Body of pancreas (tissue), 4 donors: Measurements from ENCODE around the gene NTN5. TPM values are rescaled to one million over a fixed set of nuclear protein-coding genes. Genes with fewer than 3 reads are reported as not detected.
A peak's percentile ranks its signal among the peaks of the same experiment; 100 is the strongest.
"Not testable (repeated sequence)": the region's sequence is repeated elsewhere in the genome, so short reads cannot be mapped to it uniquely, and the experiment has no call there.

Experiments used
- ATAC-seq: fragments of 150-250 bp; one replicate; pipeline ENCODE4 v1.9.1; 2016
- DNase-seq, 4 donors: peaks; one replicate each; pipeline ENCODE4 v3.0.0-alpha.2; 2019
- H3K27ac ChIP-seq, 4 donors: fragments of 200-600 bp; sonication (generic); 1 replicate in 3 of 4; 2 replicates in 1 of 4; pipeline versions ENCODE4 v1.5.1 to v1.6.1; 2016 to 2019; ENCODE audit warnings: mild to moderate bottlenecking in 1 of 4, mixed read lengths in 1 of 4, moderate library complexity in 1 of 4
- H3K27me3 ChIP-seq, 2 donors: fragments of 200-600 bp; sonication (generic); one replicate each; pipeline ENCODE4 v1.6.0; 2016; ENCODE audit warnings: mild to moderate bottlenecking in 1 of 2
- H3K36me3 ChIP-seq, 2 donors: fragments of 200-600 bp; sonication (generic); replicated peaks in 1 of 2; 2 replicates each; pipeline ENCODE4 v1.5.1; 2016; ENCODE audit warnings: low read depth in 2 of 2; ENCODE audit not compliant: insufficient read depth in 1 of 2
- H3K4me1 ChIP-seq: fragments of 200-600 bp; sonication (generic); one replicate; pipeline ENCODE4 v1.6.0; 2016
- H3K4me3 ChIP-seq, 2 donors: fragments of 200-600 bp; sonication (generic); 1 replicate in 1 of 2; 2 replicates in 1 of 2; pipeline ENCODE4 v1.5.1; 2016 to 2019
- H3K9me3 ChIP-seq, 3 donors: fragments of 200-600 bp; sonication (generic); 1 replicate in 2 of 3; 2 replicates in 1 of 3; pipeline ENCODE4 v1.5.1; 2016
- POLR2A ChIP-seq, 3 donors: fragments of 450-650 bp; IDR thresholded peaks; one replicate each; pipeline ENCODE4 v1.6.1; 2016; ENCODE audit warnings: antibody characterized with exemption in 3 of 3, mild to moderate bottlenecking in 2 of 3
- WGBS, 2 donors: methylation state at CpG; one replicate each; pipeline ENCODE4 v1.1.5; 2017; 5-methylcytosine and 5-hydroxymethylcytosine counted together
- intact Hi-C: fragments of 100-400 bp; cut with DNase I; formaldehyde crosslinking; loops from one replicate; pipeline ENCODE4 v1.15.1; 2023
- total RNA-seq, 2 donors: library from RNA; depleted of rRNA; stranded (reverse); fragments of >200 nt; gene quantifications; one replicate each; pipeline ENCODE4 v1.1.0, GENCODE V29; 2016
- TF ChIP-seq, protein P1 (sequence below), 7 experiments: fragments of 450-650 bp in 4 of 7; fragments of 200-600 bp in 3 of 7; sonication (generic) in 3 of 7; IDR thresholded peaks; one replicate each; pipeline ENCODE4 v1.5.1; 2016 to 2019; ENCODE audit warnings: antibody characterized with exemption in 7 of 7

The NTN5 gene
- total RNA-seq, 2 donors from 2014 or later = not detected

DNA sequence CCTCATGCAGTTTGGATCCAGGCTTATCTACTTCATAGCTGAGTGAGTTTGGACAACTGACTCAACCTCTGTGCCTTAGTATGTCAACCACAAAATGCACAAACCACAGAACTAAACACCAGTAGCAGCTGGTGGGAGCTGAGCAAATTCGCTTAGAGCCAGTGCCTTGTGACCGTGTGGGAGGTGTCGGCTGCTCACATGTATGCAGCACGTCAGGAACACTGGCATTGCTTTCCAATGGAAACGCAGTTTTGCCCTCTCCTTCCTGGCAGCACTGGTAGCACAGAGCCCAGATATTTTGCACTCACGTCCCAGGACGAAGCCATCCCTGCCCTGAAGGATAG is 8.3 kb upstream of the NTN5 start:
- ATAC-seq = no peak
- TF ChIP-seq POLR2A (IDR thresholded peaks at IDR 0.05) = no peak
- TF ChIP-seq, protein P1, sequence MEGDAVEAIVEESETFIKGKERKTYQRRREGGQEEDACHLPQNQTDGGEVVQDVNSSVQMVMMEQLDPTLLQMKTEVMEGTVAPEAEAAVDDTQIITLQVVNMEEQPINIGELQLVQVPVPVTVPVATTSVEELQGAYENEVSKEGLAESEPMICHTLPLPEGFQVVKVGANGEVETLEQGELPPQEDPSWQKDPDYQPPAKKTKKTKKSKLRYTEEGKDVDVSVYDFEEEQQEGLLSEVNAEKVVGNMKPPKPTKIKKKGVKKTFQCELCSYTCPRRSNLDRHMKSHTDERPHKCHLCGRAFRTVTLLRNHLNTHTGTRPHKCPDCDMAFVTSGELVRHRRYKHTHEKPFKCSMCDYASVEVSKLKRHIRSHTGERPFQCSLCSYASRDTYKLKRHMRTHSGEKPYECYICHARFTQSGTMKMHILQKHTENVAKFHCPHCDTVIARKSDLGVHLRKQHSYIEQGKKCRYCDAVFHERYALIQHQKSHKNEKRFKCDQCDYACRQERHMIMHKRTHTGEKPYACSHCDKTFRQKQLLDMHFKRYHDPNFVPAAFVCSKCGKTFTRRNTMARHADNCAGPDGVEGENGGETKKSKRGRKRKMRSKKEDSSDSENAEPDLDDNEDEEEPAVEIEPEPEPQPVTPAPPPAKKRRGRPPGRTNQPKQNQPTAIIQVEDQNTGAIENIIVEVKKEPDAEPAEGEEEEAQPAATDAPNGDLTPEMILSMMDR (IDR thresholded peaks at IDR 0.05) = no peak

DNA sequence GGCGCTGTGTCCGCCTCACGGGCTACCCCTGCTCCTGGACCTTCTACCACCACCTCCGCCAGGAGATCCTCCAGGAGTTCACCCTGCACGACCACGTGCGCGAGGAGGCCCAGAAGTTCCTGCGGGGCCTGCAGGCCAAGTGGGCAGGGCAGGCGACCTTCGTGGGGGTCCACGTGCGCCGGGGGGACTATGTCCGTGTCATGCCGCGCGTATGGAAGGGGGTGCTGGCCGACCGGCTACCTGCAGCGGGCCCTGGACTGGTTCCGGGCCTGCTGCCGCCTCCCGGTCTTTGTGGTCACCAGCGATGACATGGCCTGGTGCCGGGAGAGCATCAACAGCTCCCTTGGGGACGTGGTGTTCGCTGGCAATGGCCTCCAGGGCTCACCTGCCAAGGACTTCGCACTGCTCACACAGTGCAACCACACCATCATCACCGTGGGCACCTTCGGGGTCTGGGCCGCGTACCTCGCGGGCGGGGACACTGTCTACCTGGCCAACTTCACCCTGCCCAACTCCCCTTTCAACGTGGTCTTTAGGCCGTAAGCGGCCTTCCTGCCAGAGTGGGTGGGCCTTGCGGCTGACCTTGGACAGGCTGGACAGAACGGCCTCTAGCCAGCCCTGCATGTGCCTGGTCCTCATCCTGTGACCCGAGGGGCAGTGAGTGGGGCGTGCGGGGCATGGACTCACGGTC is 7.8 kb upstream of the NTN5 start:
- TF ChIP-seq, protein P1 (IDR thresholded peaks at IDR 0.05) = no peak
- no peak for TF ChIP-seq POLR2A (IDR thresholded peaks at IDR 0.05)

More for the DNA sequence above, 8.3 kb upstream of the NTN5 start:
- Histone ChIP-seq H3K4me1 (peaks cover 28% of the 10 kb centered on the region), H3K4me3 (no peak overlapping the region), H3K27me3 (no peaks in the 10 kb centered on the region), H3K27ac (no peak overlapping the region), H3K36me3 (no peaks in the 10 kb centered on the region), H3K9me3 (no peaks in the 10 kb centered on the region)
- peak in 2 of 4 donors; percentile 41 to 52 for DNase-seq
- WGBS, 2 donors = 79 to 84% methylated on average over 7 of the region's 7 CpGs
- intact Hi-C loops = no loop called here

DNA sequence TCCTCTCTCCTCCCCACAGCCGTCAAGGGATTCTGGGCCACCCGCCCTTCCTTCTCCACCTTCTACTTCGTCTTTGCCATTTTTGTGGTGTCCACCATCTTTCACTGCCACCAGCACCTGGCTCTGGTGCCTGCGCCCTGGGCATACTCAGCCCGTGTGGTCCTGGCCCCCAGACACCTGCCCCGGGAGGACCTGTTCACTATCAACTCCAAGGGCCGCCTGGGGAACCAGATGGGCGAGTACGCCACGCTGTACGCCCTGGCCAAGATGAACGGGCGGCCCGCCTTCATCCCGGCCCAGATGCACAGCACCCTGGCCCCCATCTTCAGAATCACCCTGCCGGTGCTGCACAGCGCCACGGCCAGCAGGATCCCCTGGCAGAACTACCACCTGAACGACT is 7.2 kb upstream of the NTN5 start:
- intact Hi-C loops, H3K27ac ChIP-seq, H3K36me3 ChIP-seq, DNase-seq, H3K27me3 ChIP-seq, H3K4me3 ChIP-seq, ATAC-seq, H3K9me3 ChIP-seq: not testable (repeated sequence)
- WGBS, 2 donors = 91 to 97% methylated on average over 6 to 19 of the region's 19 CpGs
- peaks cover 36% of the 10 kb centered on the region for H3K4me1 ChIP-seq

More for the DNA sequence above, 7.8 kb upstream of the NTN5 start:
- DNase-seq = no peak
- no peak for ATAC-seq
- Histone ChIP-seq H3K36me3 (no peaks in the 10 kb centered on the region), H3K9me3 (no peaks in the 10 kb centered on the region), H3K4me3 (no peak overlapping the region), H3K27me3 (no peaks in the 10 kb centered on the region), H3K4me1 (peaks cover 31% of the 10 kb centered on the region), H3K27ac (no peak overlapping the region)
- WGBS, 2 donors = 90 to 100% methylated on average over 17 to 31 of the region's 45 CpGs
- intact Hi-C loops = no loop called here

DNA sequence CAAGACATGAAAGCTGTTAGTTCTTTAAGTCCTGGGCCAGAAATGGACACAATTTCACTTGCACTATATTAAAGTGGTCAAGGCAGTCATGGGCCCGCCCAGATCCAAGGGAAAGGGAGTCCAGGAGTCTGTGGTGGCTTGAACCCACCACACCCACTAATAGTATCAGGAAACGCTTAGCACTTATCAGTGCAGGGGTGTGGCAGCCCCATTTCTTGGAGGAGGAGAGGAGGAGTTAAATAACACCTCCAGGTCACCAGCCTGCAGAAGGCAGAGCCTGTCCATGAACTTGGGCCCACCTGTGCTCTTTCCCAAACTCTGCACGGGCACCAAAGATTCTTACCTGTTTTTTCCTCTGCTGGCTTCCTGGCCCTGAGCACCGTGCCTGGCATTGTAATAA is 5.4 kb upstream of the NTN5 start:
- TF ChIP-seq POLR2A (IDR thresholded peaks at IDR 0.05) = peak in 1 of 3 donors; percentile 33
- TF ChIP-seq, protein P1 (IDR thresholded peaks at IDR 0.05) = peak in 1 of 7 experiments; percentile 5
- H3K27ac ChIP-seq = peak overlapping the region; percentile 47 to 90 (median 78)
- H3K27me3 ChIP-seq = no peaks in the 10 kb centered on the region
- intact Hi-C loops = no loop called here
- no peaks in the 10 kb centered on the region for H3K9me3 ChIP-seq
- peak; percentile 81 to 93 (median 90) for DNase-seq
- H3K4me3 ChIP-seq = no peak overlapping the region
- 19 to 34% methylated on average over 4 of the region's 4 CpGs for WGBS, 2 donors
- H3K4me1 ChIP-seq = peaks cover 28% of the 10 kb centered on the region
- H3K36me3 ChIP-seq = no peaks in the 10 kb centered on the region
- peak; percentile 85 for ATAC-seq

GRCh38 chr19:48676887-48677286 is 4.1 kb upstream of the NTN5 start:
- H3K27me3 ChIP-seq = no peaks in the 10 kb centered on the region
- TF ChIP-seq, protein P1 (IDR thresholded peaks at IDR 0.05) = no peak
- TF ChIP-seq POLR2A (IDR thresholded peaks at IDR 0.05) = no peak
- H3K9me3 ChIP-seq = no peaks in the 10 kb centered on the region
- 83 to 89% methylated on average over 12 to 13 of the region's 13 CpGs for WGBS, 2 donors
- intact Hi-C loops = no loop called here
- no peak overlapping the region for H3K4me3 ChIP-seq
- H3K4me1 ChIP-seq = peaks cover 28% of the 10 kb centered on the region
- H3K27ac ChIP-seq = no peak overlapping the region
- no peak for ATAC-seq
- no peaks in the 10 kb centered on the region for H3K36me3 ChIP-seq
- DNase-seq = no peak
